ENCODE results near the gene MAP1LC3B2. TPM values are rescaled to one million over a fixed set of nuclear protein-coding genes. Genes with fewer than 3 reads are reported as not detected.
"Not testable (repeated sequence)": the region's sequence is repeated elsewhere in the genome, so short reads cannot be mapped to it uniquely, and the experiment has no call there.

Gene MAP1LC3B2
- total RNA-seq, 4 donors from 2014 or later, result 1.1 to 1.8 (median 1.8) TPM; not detected in 1

GRCh38 chr12:116573776-116574175 lies 14.6 kb downstream of the MAP1LC3B2 start:
- Histone ChIP-seq H3K27ac (no peak overlapping the region), H3K36me3 (no peaks in the 10 kb centered on the region), H3K4me1 (no peaks in the 10 kb centered on the region), H3K9me3 (no peaks in the 10 kb centered on the region), H3K27me3 (no peaks in the 10 kb centered on the region), H3K4me3 (no peak overlapping the region)
- TF ChIP-seq POLR2AphosphoS5 (IDR thresholded peaks at IDR 0.05) (no peak), EP300 (IDR thresholded peaks at IDR 0.05) (no peak), POLR2A (IDR thresholded peaks at IDR 0.05) (no peak)
- 80 to 92% methylated on average over 1 to 4 of the region's 4 CpGs for WGBS, 2 donors (ENCODE audit: low coverage in 1 of 2)
- no peak for ATAC-seq

- not testable (repeated sequence) for ATAC-seq
- 86 to 96% methylated on average over 1 to 13 of the region's 24 CpGs for WGBS, 2 donors (ENCODE audit: low coverage in 1 of 2)
Observed at GRCh38 chr12:116575754-116576153, 16.6 kb downstream of the MAP1LC3B2 start.

GRCh38 chr12:116577154-116577561 lies 18.0 kb downstream of the MAP1LC3B2 start:
- no peak overlapping the region for H3K27ac ChIP-seq
- TF ChIP-seq EP300 (IDR thresholded peaks at IDR 0.05) (no peak), CTCF (IDR thresholded peaks at IDR 0.05) (no peak)
- H3K27me3 ChIP-seq, result no peaks in the 10 kb centered on the region
- H3K9me3 ChIP-seq, result no peaks in the 10 kb centered on the region
- WGBS, 2 donors (ENCODE audit: low coverage in 1 of 2), result 89 to 94% methylated on average over 4 of the region's 4 CpGs
- no peaks in the 10 kb centered on the region for H3K4me1 ChIP-seq
- no peak overlapping the region for H3K4me3 ChIP-seq
- no peaks in the 10 kb centered on the region for H3K36me3 ChIP-seq
- no peak for ATAC-seq

More at GRCh38 chr12:116575754-116576153, 16.6 kb downstream of the MAP1LC3B2 start:
- H3K9me3 ChIP-seq, H3K36me3 ChIP-seq, H3K4me3 ChIP-seq, H3K27ac ChIP-seq, H3K27me3 ChIP-seq, H3K4me1 ChIP-seq: not testable (repeated sequence)

- H3K27ac ChIP-seq, result no peak overlapping the region
- H3K4me3 ChIP-seq, result no peak overlapping the region
- ATAC-seq, result no peak
- H3K4me1 ChIP-seq, result no peaks in the 10 kb centered on the region
- WGBS, 2 donors (ENCODE audit: low coverage in 1 of 2), result 100% methylated on average over 1 of the region's 1 CpG; no CpG with 5 or more reads in 1 of the 2 donors
- no peaks in the 10 kb centered on the region for H3K27me3 ChIP-seq
- TF ChIP-seq CTCF (IDR thresholded peaks at IDR 0.05), result no peak
- TF ChIP-seq POLR2A (IDR thresholded peaks at IDR 0.05), result no peak
- TF ChIP-seq EP300 (IDR thresholded peaks at IDR 0.05), result no peak
- TF ChIP-seq POLR2AphosphoS5 (IDR thresholded peaks at IDR 0.05), result no peak
- no peaks in the 10 kb centered on the region for H3K9me3 ChIP-seq
- no peaks in the 10 kb centered on the region for H3K36me3 ChIP-seq
Observed at GRCh38 chr12:116578051-116578450, 18.9 kb downstream of the MAP1LC3B2 start.

GRCh38 chr12:116582610-116583009 lies 23.4 kb downstream of the MAP1LC3B2 start:
- H3K36me3 ChIP-seq, result no peaks in the 10 kb centered on the region
- TF ChIP-seq POLR2AphosphoS5 (IDR thresholded peaks at IDR 0.05) (no peak), CTCF (IDR thresholded peaks at IDR 0.05) (no peak), EP300 (IDR thresholded peaks at IDR 0.05) (no peak), POLR2A (IDR thresholded peaks at IDR 0.05) (no peak)
- no peak overlapping the region for H3K4me3 ChIP-seq
- WGBS, 2 donors (ENCODE audit: low coverage in 1 of 2), result 18 to 56% methylated on average over 3 to 8 of the region's 11 CpGs
- H3K9me3 ChIP-seq, result peaks cover 0 to 11% (median 0%) of the 10 kb centered on the region in 3 donors
- H3K27ac ChIP-seq, result no peak overlapping the region
- no peaks in the 10 kb centered on the region for H3K4me1 ChIP-seq
- no peaks in the 10 kb centered on the region for H3K27me3 ChIP-seq
- no peak for ATAC-seq

GRCh38 chr12:116583129-116583694 lies 24.0 kb downstream of the MAP1LC3B2 start:
- H3K27ac ChIP-seq, result no peak overlapping the region
- no peaks in the 10 kb centered on the region for H3K4me1 ChIP-seq
- no peak for ATAC-seq
- WGBS, 2 donors (ENCODE audit: low coverage in 1 of 2), result 77 to 97% methylated on average over 6 of the region's 6 CpGs
- TF ChIP-seq CTCF (IDR thresholded peaks at IDR 0.05), result no peak
- H3K9me3 ChIP-seq, result peaks cover 0 to 11% (median 0%) of the 10 kb centered on the region in 3 donors
- H3K27me3 ChIP-seq, result no peaks in the 10 kb centered on the region
- H3K36me3 ChIP-seq, result no peaks in the 10 kb centered on the region
- H3K4me3 ChIP-seq, result no peak overlapping the region

Measured in gastroesophageal sphincter (tissue), 4 donors.